Neural cell (in vitro differentiated cells): ENCODE results near the gene U2SURP.

Experiments used
- CTCF ChIP-seq: fragments of 450-650 bp; IDR thresholded peaks from 2 replicates; pipeline ENCODE4 v1.5.1; 2014; ENCODE audit warnings: antibody characterized with exemption, mild to moderate bottlenecking, moderate library complexity; ENCODE audit not compliant: poor library complexity, severe bottlenecking
- EP300 ChIP-seq: fragments of 450-650 bp; conservative IDR thresholded peaks from 2 replicates; pipeline ENCODE4 v1.6.1; 2014; ENCODE audit warnings: antibody characterized with exemption, mild to moderate bottlenecking, moderate library complexity; ENCODE audit not compliant: poor library complexity, severe bottlenecking
- EZH2 ChIP-seq: fragments of 200-600, 300-800 bp; shearing (Covaris generic), sonication (generic); IDR thresholded peaks from 2 replicates; pipeline ENCODE4 v1.6.1; 2014; ENCODE audit warnings: antibody characterized with exemption, low read length, borderline replicate concordance, mild to moderate bottlenecking; ENCODE audit not compliant: insufficient read depth, poor library complexity, severe bottlenecking
- MXI1 ChIP-seq: fragments of 450-650 bp; conservative IDR thresholded peaks from 2 replicates; pipeline ENCODE4 v1.6.1; 2014; ENCODE audit warnings: antibody characterized with exemption, mild to moderate bottlenecking; ENCODE audit not compliant: poor library complexity, severe bottlenecking
- POLR2AphosphoS5 ChIP-seq: IDR thresholded peaks from 2 replicates; pipeline ENCODE4 v1.6.1; 2012
- RAD21 ChIP-seq: fragments of 450-650 bp; conservative IDR thresholded peaks from 2 replicates; pipeline ENCODE4 v1.6.1; 2014; ENCODE audit warnings: antibody characterized with exemption, mild to moderate bottlenecking, moderate library complexity
- SMC3 ChIP-seq: fragments of 450-650 bp; conservative IDR thresholded peaks from 2 replicates; pipeline ENCODE4 v1.6.1; 2014; ENCODE audit warnings: antibody characterized with exemption, mild to moderate bottlenecking, moderate library complexity; ENCODE audit not compliant: poor library complexity
- TAF1 ChIP-seq: IDR thresholded peaks from 2 replicates; pipeline ENCODE4 v1.6.1; 2012; ENCODE audit warnings: low read depth
- TF ChIP-seq, protein P1 (sequence below): IDR thresholded peaks from 2 replicates; pipeline ENCODE4 v1.6.1; 2012; ENCODE audit warnings: borderline replicate concordance

- TF ChIP-seq CTCF (no peak), TAF1 (peak; percentile 53), EZH2 (no peak), SMC3 (peak; percentile 16), EP300 (peak; percentile 53), POLR2AphosphoS5 (peak; percentile 94), RAD21 (no peak), MXI1 (peak; percentile 70)
- TF ChIP-seq, protein P1, sequence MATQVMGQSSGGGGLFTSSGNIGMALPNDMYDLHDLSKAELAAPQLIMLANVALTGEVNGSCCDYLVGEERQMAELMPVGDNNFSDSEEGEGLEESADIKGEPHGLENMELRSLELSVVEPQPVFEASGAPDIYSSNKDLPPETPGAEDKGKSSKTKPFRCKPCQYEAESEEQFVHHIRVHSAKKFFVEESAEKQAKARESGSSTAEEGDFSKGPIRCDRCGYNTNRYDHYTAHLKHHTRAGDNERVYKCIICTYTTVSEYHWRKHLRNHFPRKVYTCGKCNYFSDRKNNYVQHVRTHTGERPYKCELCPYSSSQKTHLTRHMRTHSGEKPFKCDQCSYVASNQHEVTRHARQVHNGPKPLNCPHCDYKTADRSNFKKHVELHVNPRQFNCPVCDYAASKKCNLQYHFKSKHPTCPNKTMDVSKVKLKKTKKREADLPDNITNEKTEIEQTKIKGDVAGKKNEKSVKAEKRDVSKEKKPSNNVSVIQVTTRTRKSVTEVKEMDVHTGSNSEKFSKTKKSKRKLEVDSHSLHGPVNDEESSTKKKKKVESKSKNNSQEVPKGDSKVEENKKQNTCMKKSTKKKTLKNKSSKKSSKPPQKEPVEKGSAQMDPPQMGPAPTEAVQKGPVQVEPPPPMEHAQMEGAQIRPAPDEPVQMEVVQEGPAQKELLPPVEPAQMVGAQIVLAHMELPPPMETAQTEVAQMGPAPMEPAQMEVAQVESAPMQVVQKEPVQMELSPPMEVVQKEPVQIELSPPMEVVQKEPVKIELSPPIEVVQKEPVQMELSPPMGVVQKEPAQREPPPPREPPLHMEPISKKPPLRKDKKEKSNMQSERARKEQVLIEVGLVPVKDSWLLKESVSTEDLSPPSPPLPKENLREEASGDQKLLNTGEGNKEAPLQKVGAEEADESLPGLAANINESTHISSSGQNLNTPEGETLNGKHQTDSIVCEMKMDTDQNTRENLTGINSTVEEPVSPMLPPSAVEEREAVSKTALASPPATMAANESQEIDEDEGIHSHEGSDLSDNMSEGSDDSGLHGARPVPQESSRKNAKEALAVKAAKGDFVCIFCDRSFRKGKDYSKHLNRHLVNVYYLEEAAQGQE, result peak; percentile 89
These were observed at the start of gene U2SURP for GRCh38 chr3:143001369-143002082.
